B cell (primary cell): ENCODE data around the gene STK38L. TPM values are rescaled to one million over a fixed set of nuclear protein-coding genes. Genes with fewer than 3 reads are reported as not detected.

Experiments used
- ATAC-seq: fragments of 200-7000 bp; cut with Tn5 transposase; one replicate; pipeline ENCODE4 v1.10.0; 2021; ENCODE audit warnings: low read depth, mild to moderate bottlenecking, moderate number of reproducible peaks, moderate library complexity
- CTCF ChIA-PET: fragments of 350-600 bp; sonication (Branson Sonifier 250); formaldehyde crosslinking; loops from one replicate; lab custom pipeline; 2021; ENCODE audit warnings: antibody characterized with exemption, inconsistent platforms; lab: Charles Lee
- POLR2A ChIA-PET: fragments of 350-600 bp; sonication (Branson Sonifier 250); formaldehyde crosslinking; loops from one replicate; lab custom pipeline; 2021; ENCODE audit warnings: antibody characterized with exemption; lab: Charles Lee
- DNase-seq: peaks from one replicate; pipeline ENCODE4 v3.0.0; 2013
- H2AFZ ChIP-seq: 2 replicates; pipeline ENCODE4 v1.6.1; 2012; ENCODE audit warnings: mild to moderate bottlenecking, low read depth, low read length; ENCODE audit not compliant: insufficient read depth, poor library complexity, severe bottlenecking
- H3K27ac ChIP-seq, 2 donors: 1 replicate in 1 of 2; 2 replicates in 1 of 2; pipeline ENCODE4 v1.5.1; 2012 to 2013; ENCODE audit warnings: low read length in 2 of 2, mild to moderate bottlenecking in 2 of 2, moderate library complexity in 1 of 2
- H3K27me3 ChIP-seq, 4 experiments: fragments of 200-600 bp in 1 of 4; sonication (generic) in 1 of 4; replicated peaks in 1 of 4; 1 replicate in 2 of 4; 2 replicates in 2 of 4; pipeline versions ENCODE4 v1.6.1 to v1.7.0; 2013 to 2016; ENCODE audit warnings: low read length in 3 of 4, mild to moderate bottlenecking in 2 of 4, mixed read lengths in 1 of 4, moderate library complexity in 1 of 4; ENCODE audit not compliant: insufficient read depth in 4 of 4, control insufficient read depth in 3 of 4; ENCODE audit errors: control extremely low read depth in 1 of 4
- H3K36me3 ChIP-seq, 2 experiments: replicated peaks in 1 of 2; 1 replicate in 1 of 2; 2 replicates in 1 of 2; pipeline versions ENCODE4 v1.6.1 to v1.7.1; 2013; ENCODE audit warnings: low read length in 1 of 2; ENCODE audit not compliant: insufficient read depth in 2 of 2, control insufficient read depth in 1 of 2; ENCODE audit errors: control extremely low read depth in 1 of 2, extremely low read depth in 1 of 2
- H3K4me1 ChIP-seq, 2 donors: fragments of 200-600 bp in 1 of 2; sonication (generic) in 1 of 2; 1 replicate in 1 of 2; 2 replicates in 1 of 2; pipeline versions ENCODE4 v1.5.1 to v1.6.1; 2013 to 2017; ENCODE audit warnings: low read length in 2 of 2; ENCODE audit not compliant: control insufficient read depth in 2 of 2, insufficient read depth in 2 of 2
- H3K4me2 ChIP-seq: replicated peaks from 2 replicates; pipeline ENCODE3; 2012; ENCODE audit warnings: mild to moderate bottlenecking, low read depth, low read length; ENCODE audit not compliant: poor library complexity, severe bottlenecking
- H3K4me3 ChIP-seq, 5 experiments: fragments of 200-600 bp in 1 of 5; sonication (generic) in 1 of 5; 1 replicate in 3 of 5; 2 replicates in 2 of 5; pipeline versions ENCODE4 v1.5.1 to v1.7.0; 2011 to 2016; ENCODE audit warnings: low read length in 4 of 5, mild to moderate bottlenecking in 4 of 5, low read depth in 2 of 5, control low read depth in 1 of 5, moderate library complexity in 1 of 5; ENCODE audit not compliant: insufficient read depth in 1 of 5; ENCODE audit errors: control extremely low read depth in 1 of 5, extremely low read depth in 1 of 5
- H3K79me2 ChIP-seq: fragments of 200-600 bp; sonication (generic); one replicate; pipeline ENCODE4 v1.6.0; 2016; ENCODE audit warnings: low read length; ENCODE audit not compliant: control insufficient read depth, insufficient read depth
- H3K9ac ChIP-seq: fragments of 200-600 bp; sonication (generic); 2 replicates; pipeline ENCODE4 v1.6.1; 2017; ENCODE audit warnings: mild to moderate bottlenecking, low read length, moderate library complexity
- H3K9me3 ChIP-seq, 3 donors: one replicate each; pipeline versions ENCODE4 v1.6.1 to v1.7.1; 2013; ENCODE audit warnings: low read length in 2 of 3; ENCODE audit not compliant: control insufficient read depth in 2 of 3, insufficient read depth in 1 of 3; ENCODE audit errors: control extremely low read depth in 1 of 3
- H4K20me1 ChIP-seq: 2 replicates; pipeline ENCODE4 v1.6.0; 2012; ENCODE audit warnings: mild to moderate bottlenecking, low read length; ENCODE audit not compliant: insufficient read depth, control insufficient read depth, poor library complexity, severe bottlenecking
- H3K27ac Mint-ChIP-seq: one replicate; pipeline ENCODE4 v1.8.0; 2021; ENCODE audit warnings: mixed read lengths
- H3K27me3 Mint-ChIP-seq: one replicate; pipeline ENCODE4 v1.8.0; 2021; ENCODE audit warnings: mixed read lengths
- H3K4me1 Mint-ChIP-seq: one replicate; pipeline ENCODE4 v1.8.0; 2021; ENCODE audit warnings: mixed read lengths
- H3K4me3 Mint-ChIP-seq: one replicate; pipeline ENCODE4 v1.8.0; 2021; ENCODE audit warnings: mixed read lengths
- H3K9me3 Mint-ChIP-seq: one replicate; pipeline ENCODE4 v1.8.0; 2022; ENCODE audit warnings: mixed read lengths; ENCODE audit not compliant: insufficient read depth
- EZH2 ChIP-seq: IDR thresholded peaks from 2 replicates; pipeline ENCODE4 v1.6.1; 2012; ENCODE audit warnings: borderline replicate concordance, low read depth, mild to moderate bottlenecking, moderate library complexity, low read length; ENCODE audit not compliant: insufficient read depth, poor library complexity, severe bottlenecking
- WGBS: methylation state at CpG from one replicate; pipeline ENCODE4 v1.1.5; 2013; ENCODE audit warnings: missing lambda C conversion rate; ENCODE audit not compliant: insufficient coverage; 5-methylcytosine and 5-hydroxymethylcytosine counted together
- intact Hi-C: fragments of 100-400 bp; cut with micrococcal nuclease; formaldehyde crosslinking; loops from one replicate; pipeline ENCODE4 v1.10.0; 2022
- polyA plus RNA-seq: library from polyadenylated mRNA; depleted of rRNA; stranded (reverse); fragments of >200 nt; gene quantifications from 2 replicates; pipeline ENCODE4 v1.2.3, GENCODE V29; 2012
- total RNA-seq, 2 donors: library from RNA; stranded (reverse); fragments of 120-200 nt in 1 of 2; gene quantifications; 1 replicate in 1 of 2; 2 replicates in 1 of 2; pipeline versions ENCODE4 v1.2.3 to v1.2.4, GENCODE V29; 2013 to 2022
- TF ChIP-seq, protein P1 (sequence below): fragments of 200-600 bp; IDR thresholded peaks from one replicate; pipeline ENCODE4 v1.8.0; 2022; ENCODE audit warnings: antibody characterized with exemption, mild to moderate bottlenecking

The STK38L gene
- total and polyA plus RNA-seq, 2 donors (not counting 1 experiment from before 2014, with no cell fraction given) = 5.5 to 21.2 TPM

DNA sequence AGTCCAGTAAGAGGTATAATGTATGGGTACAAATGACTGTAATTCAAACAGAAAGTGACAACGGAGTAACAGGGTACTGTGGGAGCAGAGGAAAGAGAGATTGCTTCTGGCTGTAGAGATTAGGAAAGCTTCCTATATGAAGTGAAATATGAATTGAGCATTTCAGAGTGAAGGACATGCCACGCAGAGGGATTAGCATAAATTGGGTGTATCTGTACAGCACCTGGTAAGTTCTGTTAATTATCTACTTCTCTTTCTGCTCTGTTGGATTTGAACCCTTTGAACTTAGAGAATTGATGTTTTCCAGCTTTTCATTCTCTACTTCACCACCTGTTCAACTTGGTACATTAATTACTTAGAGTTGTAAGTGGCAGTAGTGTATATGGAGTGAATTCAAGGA lies 8.8 kb downstream of the STK38L start:
- Histone ChIP-seq H3K4me2 (no peak overlapping the region), H3K9me3 (peaks cover 0 to 4% (median 0%) of the 10 kb centered on the region in 3 donors), H3K27ac (no peak overlapping the region), H3K36me3 (no peaks in the 10 kb centered on the region), H3K9ac (no peak overlapping the region), H3K4me1 (peaks cover 0 to 5% of the 10 kb centered on the region in 2 donors), H2AFZ (no peak overlapping the region), H3K4me3 (no peak overlapping the region), H3K79me2 (peaks cover 79% of the 10 kb centered on the region), H4K20me1 (peaks cover 3% of the 10 kb centered on the region), H3K27me3 (no peaks in the 10 kb centered on the region)
- H3K9me3 Mint-ChIP-seq = no peaks in the 10 kb centered on the region
- TF ChIP-seq, protein P1, sequence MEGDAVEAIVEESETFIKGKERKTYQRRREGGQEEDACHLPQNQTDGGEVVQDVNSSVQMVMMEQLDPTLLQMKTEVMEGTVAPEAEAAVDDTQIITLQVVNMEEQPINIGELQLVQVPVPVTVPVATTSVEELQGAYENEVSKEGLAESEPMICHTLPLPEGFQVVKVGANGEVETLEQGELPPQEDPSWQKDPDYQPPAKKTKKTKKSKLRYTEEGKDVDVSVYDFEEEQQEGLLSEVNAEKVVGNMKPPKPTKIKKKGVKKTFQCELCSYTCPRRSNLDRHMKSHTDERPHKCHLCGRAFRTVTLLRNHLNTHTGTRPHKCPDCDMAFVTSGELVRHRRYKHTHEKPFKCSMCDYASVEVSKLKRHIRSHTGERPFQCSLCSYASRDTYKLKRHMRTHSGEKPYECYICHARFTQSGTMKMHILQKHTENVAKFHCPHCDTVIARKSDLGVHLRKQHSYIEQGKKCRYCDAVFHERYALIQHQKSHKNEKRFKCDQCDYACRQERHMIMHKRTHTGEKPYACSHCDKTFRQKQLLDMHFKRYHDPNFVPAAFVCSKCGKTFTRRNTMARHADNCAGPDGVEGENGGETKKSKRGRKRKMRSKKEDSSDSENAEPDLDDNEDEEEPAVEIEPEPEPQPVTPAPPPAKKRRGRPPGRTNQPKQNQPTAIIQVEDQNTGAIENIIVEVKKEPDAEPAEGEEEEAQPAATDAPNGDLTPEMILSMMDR = no peak
- TF ChIP-seq EZH2 = no peak
- H3K4me3 Mint-ChIP-seq = no peak overlapping the region
- H3K4me1 Mint-ChIP-seq = peaks cover 20% of the 10 kb centered on the region
- H3K27ac Mint-ChIP-seq = no peak overlapping the region
- intact Hi-C loops = no loop called here
- 58% methylated on average over 2 of the region's 2 CpGs for whole genome bisulfite sequencing
- ATAC-seq = no peak
- H3K27me3 Mint-ChIP-seq = no peaks in the 10 kb centered on the region
- CTCF ChIA-PET = interaction anchor here (1.3 kb wide), 1 partner anchor 52 kb away, joined by 3 read pairs; no protein-coding TSS in a partner anchor
- POLR2A ChIA-PET = no interaction called here
- no peak for DNase-seq

DNA sequence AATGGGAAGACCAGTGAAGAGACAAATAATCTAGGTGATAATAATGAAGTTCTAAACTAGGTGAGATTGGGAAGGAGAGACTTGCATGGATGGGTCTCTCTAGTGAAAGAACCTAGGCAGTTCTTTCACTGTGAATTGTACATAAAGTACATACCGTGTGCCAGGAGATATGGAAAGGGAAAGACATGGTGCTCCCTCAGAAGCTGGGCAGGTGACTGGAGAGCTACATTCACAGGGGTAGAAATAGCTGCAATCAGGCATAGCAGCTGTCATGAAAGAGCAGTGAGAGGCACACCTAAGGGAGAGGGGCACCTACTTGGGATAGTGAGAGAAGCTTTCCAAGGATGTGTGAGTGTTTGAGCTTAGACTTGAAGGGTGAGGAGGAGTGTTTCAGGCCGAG lies 9.3 kb downstream of the STK38L start:
- Mint-ChIP-seq H3K27ac (no peak overlapping the region), H3K4me1 (peaks cover 20% of the 10 kb centered on the region), H3K27me3 (no peaks in the 10 kb centered on the region), H3K9me3 (no peaks in the 10 kb centered on the region), H3K4me3 (no peak overlapping the region)
- Histone ChIP-seq H3K9ac (no peak overlapping the region), H3K4me1 (peaks cover 0 to 5% of the 10 kb centered on the region in 2 donors), H3K36me3 (no peaks in the 10 kb centered on the region), H3K9me3 (peaks cover 0 to 4% (median 0%) of the 10 kb centered on the region in 3 donors), H3K4me3 (no peak overlapping the region), H2AFZ (no peak overlapping the region), H3K4me2 (no peak overlapping the region), H3K27ac (no peak overlapping the region), H4K20me1 (peaks cover 3% of the 10 kb centered on the region), H3K27me3 (no peaks in the 10 kb centered on the region), H3K79me2 (peaks cover 75% of the 10 kb centered on the region)
- TF ChIP-seq, protein P1 = no peak
- TF ChIP-seq EZH2 = no peak
- WGBS = 100% methylated on average over 2 of the region's 2 CpGs
- ChIA-PET POLR2A (no interaction called here), CTCF (no interaction called here)
- ATAC-seq (no peak), DNase-seq (no peak)
- intact Hi-C loops = no loop called here
